ENCODE data around the gene CABP5.

Gene CABP5

GRCh38 chr19:48023518-48023917 is 20.4 kb downstream of the CABP5 start:
- TF ChIP-seq CTCF (IDR thresholded peaks at IDR 0.05; ENCODE audit: low read depth, low read length): no peak
- Histone ChIP-seq H3K36me3 (no peaks in the 10 kb centered on the region), H3K9me3 (ENCODE audit: severe bottlenecking) (no peaks in the 10 kb centered on the region), H3K4me3 (ENCODE audit: low read depth, low read length) (no peak overlapping the region), H3K27me3 (ENCODE audit: insufficient read depth, low read depth, severe bottlenecking) (no peaks in the 10 kb centered on the region), H3K27ac (no peak overlapping the region)
- no peak for DNase-seq

- Histone ChIP-seq H3K27me3 (ENCODE audit: insufficient read depth, low read depth, severe bottlenecking) (no peaks in the 10 kb centered on the region), H3K36me3 (no peaks in the 10 kb centered on the region), H3K27ac (no peak overlapping the region), H3K4me3 (ENCODE audit: low read depth, low read length) (no peak overlapping the region), H3K9me3 (ENCODE audit: severe bottlenecking) (no peaks in the 10 kb centered on the region)
- DNase-seq: no peak
- TF ChIP-seq CTCF (IDR thresholded peaks at IDR 0.05; ENCODE audit: low read depth, low read length): no peak
These were observed 20.9 kb downstream of the CABP5 start for GRCh38 chr19:48023011-48023410.

GRCh38 chr19:48020686-48021085 is 23.2 kb downstream of the CABP5 start:
- H3K27ac ChIP-seq: no peak overlapping the region
- H3K27me3 ChIP-seq (ENCODE audit: insufficient read depth, low read depth, severe bottlenecking): no peaks in the 10 kb centered on the region
- H3K36me3 ChIP-seq: no peaks in the 10 kb centered on the region
- H3K4me3 ChIP-seq (ENCODE audit: low read depth, low read length): no peak overlapping the region
- TF ChIP-seq CTCF (IDR thresholded peaks at IDR 0.05; ENCODE audit: low read depth, low read length): no peak
- DNase-seq: no peak
- H3K9me3 ChIP-seq (ENCODE audit: severe bottlenecking): peaks cover 4% of the 10 kb centered on the region

- Histone ChIP-seq H3K27ac (peak overlapping the region; percentile 24; the same call in 1 of the 2 replicates), H3K36me3 (no peaks in the 10 kb centered on the region), H3K27me3 (ENCODE audit: insufficient read depth, low read depth, severe bottlenecking) (no peaks in the 10 kb centered on the region), H3K4me3 (ENCODE audit: low read depth, low read length) (no peak overlapping the region), H3K9me3 (ENCODE audit: severe bottlenecking) (peaks cover 14% of the 10 kb centered on the region)
- no peak for TF ChIP-seq CTCF (IDR thresholded peaks at IDR 0.05; ENCODE audit: low read depth, low read length)
- DNase-seq: no peak
These were observed 32.7 kb downstream of the CABP5 start for GRCh38 chr19:48010932-48011758.

GRCh38 chr19:48006762-48007161 is 37.1 kb downstream of the CABP5 start:
- no peak overlapping the region for H3K27ac ChIP-seq

More at GRCh38 chr19:48006762-48007161, 37.1 kb downstream of the CABP5 start:
- Histone ChIP-seq H3K36me3 (no peaks in the 10 kb centered on the region), H3K27me3 (ENCODE audit: insufficient read depth, low read depth, severe bottlenecking) (no peaks in the 10 kb centered on the region), H3K9me3 (ENCODE audit: severe bottlenecking) (peaks cover 6% of the 10 kb centered on the region), H3K4me3 (ENCODE audit: low read depth, low read length) (no peak overlapping the region)
- peak; percentile 27; the same call in 1 of the 2 replicates for TF ChIP-seq CTCF (IDR thresholded peaks at IDR 0.05; ENCODE audit: low read depth, low read length)
- DNase-seq: no peak
